H54 (cell line): Measurements from ENCODE around the gene IQSEC3.

Experiments used
- DNase-seq: peaks from one replicate; pipeline ENCODE4 v3.0.0; 2011; ENCODE audit warnings: low spot score, mixed read lengths; ENCODE audit not compliant: insufficient read length
- FAIRE-seq: peaks from 3 replicates; lab custom pipeline; 2011; peaks lifted over from hg19 to GRCh38; lab: Jason Lieb, UNC
- POLR2A ChIP-seq: IDR thresholded peaks from 2 replicates; pipeline ENCODE4 v1.6.1; 2011; ENCODE audit warnings: low read depth, mild to moderate bottlenecking, low read length

Gene IQSEC3

GRCh38 chr12:166425-167075, 100.0 kb downstream of the IQSEC3 start:
- FAIRE-seq (no peak), DNase-seq (no peak)
- TF ChIP-seq POLR2A, result no peak

GRCh38 chr12:167959-168600, 101.5 kb downstream of the IQSEC3 start:
- FAIRE-seq, result no peak
- no peak for TF ChIP-seq POLR2A
- DNase-seq, result no peak

- no peak for TF ChIP-seq POLR2A
- no peak for DNase-seq
- FAIRE-seq, result no peak
These were observed 102.4 kb downstream of the IQSEC3 start for GRCh38 chr12:168763-169525.

GRCh38 chr12:169528-170370, 103.2 kb downstream of the IQSEC3 start:
- no peak for DNase-seq
- no peak for TF ChIP-seq POLR2A
- no peak for FAIRE-seq

GRCh38 chr12:170371-171225, 104.0 kb downstream of the IQSEC3 start:
- no peak for TF ChIP-seq POLR2A
- no peak for FAIRE-seq
- no peak for DNase-seq

- DNase-seq, result no peak
- FAIRE-seq, result no peak
- TF ChIP-seq POLR2A, result no peak
These were observed 104.7 kb downstream of the IQSEC3 start for GRCh38 chr12:171276-171675.

GRCh38 chr12:171743-172676, 105.4 kb downstream of the IQSEC3 start:
- TF ChIP-seq POLR2A, result no peak
- DNase-seq (no peak), FAIRE-seq (no peak)

GRCh38 chr12:172732-173161, 106.2 kb downstream of the IQSEC3 start:
- no peak for FAIRE-seq
- no peak for DNase-seq
- TF ChIP-seq POLR2A, result no peak

- FAIRE-seq, result no peak
- no peak for DNase-seq
- TF ChIP-seq POLR2A, result no peak
These were observed 107.6 kb downstream of the IQSEC3 start for GRCh38 chr12:174124-174523.

- no peak for FAIRE-seq
- DNase-seq, result no peak
- no peak for TF ChIP-seq POLR2A
These were observed 108.0 kb downstream of the IQSEC3 start for GRCh38 chr12:174596-174995.

- FAIRE-seq (no peak), DNase-seq (no peak)
- no peak for TF ChIP-seq POLR2A
These were observed 108.7 kb downstream of the IQSEC3 start for GRCh38 chr12:175250-175649.

GRCh38 chr12:175759-176158, 109.2 kb downstream of the IQSEC3 start:
- no peak for FAIRE-seq
- DNase-seq, result no peak
- no peak for TF ChIP-seq POLR2A
